T-helper 1 cell (primary cell): ENCODE data around the gene RNASE9.
"Not testable (repeated sequence)": the region's sequence is repeated elsewhere in the genome, so short reads cannot be mapped to it uniquely, and the experiment has no call there.

Source experiments
- DNase-seq, 5 donors: peaks; one replicate each; pipeline ENCODE4 v3.0.0-alpha.2; 2012 to 2020
- total RNA-seq, 4 donors: gene quantifications; one replicate each; lab custom pipeline; 2026; lab: John Stamatoyannopoulos, UW

RNASE9 gene
- total RNA-seq = 0 reads per million in 4 donors

- no peak for DNase-seq
Observed at GRCh38 chr14:20560961-20561360, at the start of gene RNASE9. Gene RNASE9 (minus strand): TSS chr14:20561047.

GRCh38 chr14:20610002-20610765 is 49.3 kb upstream of the RNASE9 start:
- DNase-seq = peak; percentile 31 to 70 (median 51)

- DNase-seq = peak in 4 of 5 donors; percentile 40 to 77 (median 51)
Observed at GRCh38 chr14:20609215-20610001, 48.6 kb upstream of the RNASE9 start.

GRCh38 chr14:20608383-20609110 is 47.7 kb upstream of the RNASE9 start:
- DNase-seq = no peak

GRCh38 chr14:20607617-20608016 is 46.8 kb upstream of the RNASE9 start:
- DNase-seq = peak in 1 of 5 donors; percentile 24

GRCh38 chr14:20606902-20607242 is 46.0 kb upstream of the RNASE9 start:
- no peak for DNase-seq

- DNase-seq = no peak
Observed at GRCh38 chr14:20606190-20606901, 45.5 kb upstream of the RNASE9 start.

GRCh38 chr14:20603813-20604690 is 43.2 kb upstream of the RNASE9 start:
- DNase-seq = no peak

- no peak for DNase-seq
Observed at GRCh38 chr14:20602583-20602982, 41.7 kb upstream of the RNASE9 start.

- DNase-seq = no peak
Observed at GRCh38 chr14:20601522-20601921, 40.7 kb upstream of the RNASE9 start.

GRCh38 chr14:20597108-20597507 is 36.3 kb upstream of the RNASE9 start:
- no peak for DNase-seq

- DNase-seq = not testable (repeated sequence)
Observed at GRCh38 chr14:20595726-20596125, 34.9 kb upstream of the RNASE9 start.

- DNase-seq = no peak
Observed at GRCh38 chr14:20592574-20592973, 31.7 kb upstream of the RNASE9 start.

GRCh38 chr14:20591235-20591634 is 30.4 kb upstream of the RNASE9 start, which contains the start of gene RNASE12:
Gene RNASE12 (minus strand): TSS chr14:20591376. CDS start chr14:20590723, 653 bp downstream.
- DNase-seq = no peak

- DNase-seq = peak in 1 of 5 donors; percentile 16
Observed at GRCh38 chr14:20587489-20588154, 26.8 kb upstream of the RNASE9 start, which contains the start of gene RNASE11. Gene RNASE11 (minus strand): TSS chr14:20588001.

GRCh38 chr14:20583908-20584307 is 23.1 kb upstream of the RNASE9 start:
- DNase-seq = no peak

- no peak for DNase-seq
Observed at GRCh38 chr14:20583142-20583541, 22.3 kb upstream of the RNASE9 start.

- no peak for DNase-seq
Observed at GRCh38 chr14:20580242-20580641, 19.4 kb upstream of the RNASE9 start.

- DNase-seq = no peak
Observed at GRCh38 chr14:20578784-20579502, 18.1 kb upstream of the RNASE9 start.

- DNase-seq = no peak
Observed at GRCh38 chr14:20578325-20578724, 17.5 kb upstream of the RNASE9 start.
